Measurements from ENCODE around the gene GRAMD1B. TPM values are rescaled to one million over a fixed set of nuclear protein-coding genes. Genes with fewer than 3 reads are reported as not detected.

Gene GRAMD1B
- total RNA-seq, 4 donors from 2014 or later, result 0.30 to 1.5 (median 0.68) TPM

- DNase-seq (ENCODE audit: low spot score in 2 of 2), result no peak
- 85 to 95% methylated on average over 1 of the region's 1 CpG for WGBS, 2 donors
- H3K4me3 ChIP-seq (ENCODE audit: low read depth, poor library complexity, severe bottlenecking), result no peak overlapping the region
- TF ChIP-seq POLR2A (IDR thresholded peaks at IDR 0.05), result no peak
- TF ChIP-seq CTCF (IDR thresholded peaks at IDR 0.05), result no peak
- intact Hi-C loops (cut with DNase I; ENCODE audit: low total_unique reads), result no loop called here
Measured at GRCh38 chr11:123469586-123469985, 39.5 kb downstream of the GRAMD1B start.

- intact Hi-C loops (cut with DNase I; ENCODE audit: low total_unique reads), result no loop called here
- no peak for DNase-seq (ENCODE audit: low spot score in 2 of 2)
- 71 to 72% methylated on average over 4 of the region's 4 CpGs for whole genome bisulfite sequencing, 2 donors
- TF ChIP-seq CTCF (IDR thresholded peaks at IDR 0.05) (no peak), POLR2A (IDR thresholded peaks at IDR 0.05) (no peak)
- no peak overlapping the region for H3K4me3 ChIP-seq (ENCODE audit: low read depth, poor library complexity, severe bottlenecking)
Measured at GRCh38 chr11:123470842-123471241, 40.8 kb downstream of the GRAMD1B start.

- intact Hi-C loops (cut with DNase I; ENCODE audit: low total_unique reads), result no loop called here
- WGBS, 2 donors, result 65 to 68% methylated on average over 8 of the region's 8 CpGs
- TF ChIP-seq CTCF (IDR thresholded peaks at IDR 0.05) (no peak), POLR2A (IDR thresholded peaks at IDR 0.05) (no peak)
- peak in 1 of 2 donors; percentile 68 for DNase-seq (ENCODE audit: low spot score in 2 of 2)
- H3K4me3 ChIP-seq (ENCODE audit: low read depth, poor library complexity, severe bottlenecking), result no peak overlapping the region
Measured at GRCh38 chr11:123472236-123472935, 42.3 kb downstream of the GRAMD1B start.

- H3K4me3 ChIP-seq (ENCODE audit: low read depth, poor library complexity, severe bottlenecking), result no peak overlapping the region
- WGBS, 2 donors, result 66% methylated on average over 3 of the region's 3 CpGs
- TF ChIP-seq POLR2A (IDR thresholded peaks at IDR 0.05) (no peak), CTCF (IDR thresholded peaks at IDR 0.05) (no peak)
- peak in 1 of 2 donors; percentile 5 for DNase-seq (ENCODE audit: low spot score in 2 of 2)
- intact Hi-C loops (cut with DNase I; ENCODE audit: low total_unique reads), result no loop called here
Measured at GRCh38 chr11:123473941-123474677, 44.0 kb downstream of the GRAMD1B start.

- WGBS, 2 donors, result 59 to 69% methylated on average over 8 of the region's 8 CpGs
- no peak for DNase-seq (ENCODE audit: low spot score in 2 of 2)
- TF ChIP-seq POLR2A (IDR thresholded peaks at IDR 0.05) (no peak), CTCF (IDR thresholded peaks at IDR 0.05) (no peak)
Measured at GRCh38 chr11:123474994-123475393, 44.9 kb downstream of the GRAMD1B start.

More at GRCh38 chr11:123474994-123475393, 44.9 kb downstream of the GRAMD1B start:
- H3K4me3 ChIP-seq (ENCODE audit: low read depth, poor library complexity, severe bottlenecking), result no peak overlapping the region
- intact Hi-C loops (cut with DNase I; ENCODE audit: low total_unique reads), result loop anchor here (5.0 kb wide), 1 partner anchor 68 kb away; no protein-coding TSS in a partner anchor
